Epithelial cell of esophagus (primary cell): ENCODE measurements around the gene PIGW.
A peak's percentile ranks its signal among the peaks of the same experiment; 100 is the strongest.

Experiments used
- DNase-seq: peaks from one replicate; pipeline ENCODE4 v3.0.0; 2010; ENCODE audit warnings: low read depth
- H3K4me3 ChIP-seq: 2 replicates; pipeline ENCODE4 v1.5.1; 2011; ENCODE audit warnings: mild to moderate bottlenecking, low read length, control low read depth
- TF ChIP-seq, protein P1 (sequence below): IDR thresholded peaks from 2 replicates; pipeline ENCODE4 v1.5.1; 2011; ENCODE audit warnings: low read depth, mild to moderate bottlenecking, low read length, control low read depth, inconsistent platforms; ENCODE audit not compliant: insufficient read depth; ENCODE audit errors: missing control alignments

PIGW gene, protein sequence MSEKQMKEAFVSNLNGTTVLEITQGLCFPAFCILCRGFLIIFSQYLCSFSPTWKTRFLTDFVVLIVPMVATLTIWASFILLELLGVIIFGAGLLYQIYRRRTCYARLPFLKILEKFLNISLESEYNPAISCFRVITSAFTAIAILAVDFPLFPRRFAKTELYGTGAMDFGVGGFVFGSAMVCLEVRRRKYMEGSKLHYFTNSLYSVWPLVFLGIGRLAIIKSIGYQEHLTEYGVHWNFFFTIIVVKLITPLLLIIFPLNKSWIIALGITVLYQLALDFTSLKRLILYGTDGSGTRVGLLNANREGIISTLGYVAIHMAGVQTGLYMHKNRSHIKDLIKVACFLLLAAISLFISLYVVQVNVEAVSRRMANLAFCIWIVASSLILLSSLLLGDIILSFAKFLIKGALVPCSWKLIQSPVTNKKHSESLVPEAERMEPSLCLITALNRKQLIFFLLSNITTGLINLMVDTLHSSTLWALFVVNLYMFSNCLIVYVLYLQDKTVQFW

DNA sequence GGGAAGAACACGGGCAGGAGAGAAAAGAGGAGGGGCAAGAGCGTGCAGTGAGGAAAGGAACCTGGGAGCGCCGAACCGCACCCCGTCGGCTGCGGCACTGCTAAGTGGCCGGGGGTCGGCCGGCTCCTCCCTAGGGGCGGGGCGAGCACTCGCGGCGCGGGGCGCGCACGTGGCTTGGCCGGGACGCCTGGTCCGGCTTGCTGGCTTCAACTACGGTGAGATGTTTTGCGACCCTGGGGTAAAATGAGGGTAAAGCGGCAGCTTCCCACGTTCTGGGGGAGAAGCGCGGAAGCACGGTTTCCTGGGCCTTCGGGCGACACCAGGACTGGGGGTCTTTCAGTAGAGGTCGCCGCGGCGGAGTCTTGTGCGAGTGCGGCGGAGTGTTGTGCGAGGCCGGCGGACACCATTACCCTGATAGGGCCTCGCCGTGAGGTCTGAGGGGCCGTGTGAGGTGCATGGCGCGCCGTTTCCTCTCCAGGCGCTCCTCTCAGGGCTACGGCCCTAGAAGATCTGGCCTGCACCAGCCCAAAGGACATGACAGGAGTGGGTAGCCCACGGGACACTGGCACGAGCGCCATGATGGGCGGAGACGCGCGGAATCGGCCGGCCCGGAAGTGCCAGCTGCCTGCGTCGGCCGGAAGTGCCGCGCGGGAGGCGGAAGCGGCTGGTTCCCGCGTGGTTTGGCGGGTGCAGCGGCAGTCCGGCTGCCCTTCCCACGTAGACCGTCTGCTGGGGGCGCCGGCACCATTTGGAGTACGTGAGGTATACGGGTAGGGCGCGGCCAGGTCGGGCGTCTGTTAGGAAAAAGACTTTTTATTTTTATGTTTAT lies at the start of gene PIGW, which contains the start of gene MYO19:
PIGW (plus strand) TSS at position 148 of the 829 bp plus-strand sequence. CDS start 2,115 bp downstream, outside the sequence.
MYO19 (minus strand) TSS at position 29 of the 829 bp plus-strand sequence. CDS start 2,330 bp downstream, outside the sequence.
- peak within 1 kb of the TSS; percentile 88 for H3K4me3 ChIP-seq
- peak; percentile 98 for DNase-seq
- TF ChIP-seq, protein P1, sequence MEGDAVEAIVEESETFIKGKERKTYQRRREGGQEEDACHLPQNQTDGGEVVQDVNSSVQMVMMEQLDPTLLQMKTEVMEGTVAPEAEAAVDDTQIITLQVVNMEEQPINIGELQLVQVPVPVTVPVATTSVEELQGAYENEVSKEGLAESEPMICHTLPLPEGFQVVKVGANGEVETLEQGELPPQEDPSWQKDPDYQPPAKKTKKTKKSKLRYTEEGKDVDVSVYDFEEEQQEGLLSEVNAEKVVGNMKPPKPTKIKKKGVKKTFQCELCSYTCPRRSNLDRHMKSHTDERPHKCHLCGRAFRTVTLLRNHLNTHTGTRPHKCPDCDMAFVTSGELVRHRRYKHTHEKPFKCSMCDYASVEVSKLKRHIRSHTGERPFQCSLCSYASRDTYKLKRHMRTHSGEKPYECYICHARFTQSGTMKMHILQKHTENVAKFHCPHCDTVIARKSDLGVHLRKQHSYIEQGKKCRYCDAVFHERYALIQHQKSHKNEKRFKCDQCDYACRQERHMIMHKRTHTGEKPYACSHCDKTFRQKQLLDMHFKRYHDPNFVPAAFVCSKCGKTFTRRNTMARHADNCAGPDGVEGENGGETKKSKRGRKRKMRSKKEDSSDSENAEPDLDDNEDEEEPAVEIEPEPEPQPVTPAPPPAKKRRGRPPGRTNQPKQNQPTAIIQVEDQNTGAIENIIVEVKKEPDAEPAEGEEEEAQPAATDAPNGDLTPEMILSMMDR: no peak

DNA sequence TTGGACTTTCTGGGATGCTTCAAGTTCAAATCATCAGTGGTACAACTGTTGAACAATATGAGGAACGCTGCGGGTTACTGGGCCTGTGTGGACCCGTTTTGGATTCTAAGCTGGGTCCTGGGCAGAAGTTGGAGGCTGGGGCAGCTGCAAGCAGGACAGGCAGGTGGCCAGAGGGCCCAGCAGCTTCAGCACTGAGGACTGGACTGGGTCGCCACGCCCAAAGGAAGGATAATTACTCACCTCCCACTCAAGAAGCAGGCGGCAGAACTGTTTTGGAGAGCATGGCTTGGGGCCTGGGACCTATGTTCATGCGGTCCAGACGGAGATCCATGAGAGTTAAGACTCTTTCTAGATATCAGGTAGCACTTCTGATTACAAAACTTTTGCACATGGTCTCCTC lies 49.8 kb upstream of the PIGW start:
- TF ChIP-seq, protein P1: no peak
- no peak overlapping the region for H3K4me3 ChIP-seq
- no peak for DNase-seq

DNA sequence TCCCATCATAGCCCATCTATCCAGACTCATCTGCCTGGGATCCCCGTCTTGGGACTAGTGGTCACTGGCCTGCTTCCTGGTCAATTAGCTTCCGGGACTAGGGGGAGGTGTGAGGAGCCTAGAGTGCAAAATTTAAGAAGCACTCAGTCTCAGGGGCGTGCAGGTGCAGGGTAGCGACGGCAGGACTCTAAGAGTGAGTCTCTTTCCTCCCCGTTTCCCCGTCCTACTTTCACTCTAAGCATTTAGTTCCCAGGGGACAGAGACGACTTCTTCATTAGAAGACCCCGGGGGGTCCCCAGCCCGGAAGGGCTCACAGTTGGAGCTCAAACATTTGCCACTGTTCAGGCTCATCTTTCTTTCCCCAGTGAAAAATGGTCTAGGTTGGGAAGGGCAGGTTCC lies 49.0 kb upstream of the PIGW start:
- TF ChIP-seq, protein P1: no peak
- no peak for DNase-seq

DNA sequence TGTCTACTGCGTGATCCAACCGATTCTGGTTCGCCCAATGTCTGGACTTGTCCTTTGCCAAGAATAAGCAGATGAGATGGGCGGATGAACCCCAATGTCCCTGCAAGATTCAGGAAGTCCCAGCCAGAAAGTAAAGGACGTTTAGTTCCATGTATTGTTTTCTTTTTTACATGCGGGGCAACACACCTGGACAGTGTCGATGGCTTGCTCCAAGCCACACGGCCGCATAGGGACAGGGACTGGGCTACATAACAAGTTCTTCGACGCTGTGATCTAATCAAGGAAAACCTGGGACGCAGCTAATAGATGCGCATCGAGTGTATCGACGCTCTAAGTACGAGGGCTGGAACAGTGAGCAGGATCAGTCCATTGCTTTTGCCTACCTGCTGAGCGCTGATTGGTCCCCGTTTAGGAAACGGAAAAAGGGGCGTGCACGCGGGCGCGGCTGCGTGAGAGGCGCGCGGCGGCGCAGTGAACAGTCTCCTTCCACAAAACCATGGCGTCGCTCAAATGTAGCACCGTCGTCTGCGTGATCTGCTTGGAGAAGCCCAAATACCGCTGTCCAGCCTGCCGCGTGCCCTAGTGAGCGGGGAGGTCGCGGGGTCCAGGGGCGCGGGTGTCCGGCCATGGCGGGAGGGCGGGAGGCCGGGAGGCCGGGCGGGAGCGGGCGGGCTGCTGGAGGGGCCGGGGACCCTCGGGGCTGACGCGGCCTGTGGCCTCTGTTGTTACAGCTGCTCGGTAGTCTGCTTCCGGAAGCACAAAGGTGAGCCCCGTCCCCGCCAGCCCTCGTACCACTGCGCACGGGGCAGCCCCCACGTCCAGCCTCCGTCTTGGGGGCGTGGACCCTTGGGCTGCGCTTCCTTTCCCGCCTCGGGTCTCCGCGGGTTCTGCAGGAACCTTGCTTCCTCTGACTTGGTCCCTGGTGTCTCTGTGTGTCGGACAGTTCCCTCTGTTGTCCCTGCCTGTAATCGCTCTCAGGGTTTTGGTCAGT lies 48.3 kb upstream of the PIGW start, which contains the start of gene ZNHIT3:
ZNHIT3 (plus strand) TSS at position 478 of the 991 bp plus-strand sequence; CDS start at position 497, 19 bp downstream.
- peak; percentile 98 for DNase-seq
- peak within 1 kb of the TSS; percentile 96 for H3K4me3 ChIP-seq
- TF ChIP-seq, protein P1: no peak

More for the DNA sequence above, 49.0 kb upstream of the PIGW start:
- H3K4me3 ChIP-seq: peak overlapping the region; percentile 96

DNA sequence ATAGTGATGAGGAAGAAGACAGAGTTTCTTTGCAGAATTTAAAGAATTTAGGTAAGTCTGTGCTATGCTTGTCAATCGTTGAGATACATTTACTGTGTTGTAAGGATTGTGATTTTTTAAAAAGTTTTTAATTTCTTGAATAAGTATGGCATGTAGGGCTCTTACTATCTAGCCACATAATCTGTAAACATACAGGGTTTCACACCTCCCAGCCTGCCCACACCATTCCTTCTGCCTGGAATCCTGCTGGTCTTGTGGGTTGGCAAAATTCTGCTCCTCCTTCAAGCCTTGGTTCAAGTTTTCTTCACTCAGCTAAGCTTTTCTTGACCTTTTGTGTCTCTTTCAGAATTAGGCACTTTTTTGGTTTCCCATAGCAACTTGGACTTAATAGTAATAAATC lies 40.8 kb upstream of the PIGW start:
- DNase-seq: no peak
- TF ChIP-seq, protein P1: no peak
- H3K4me3 ChIP-seq: no peak overlapping the region

DNA sequence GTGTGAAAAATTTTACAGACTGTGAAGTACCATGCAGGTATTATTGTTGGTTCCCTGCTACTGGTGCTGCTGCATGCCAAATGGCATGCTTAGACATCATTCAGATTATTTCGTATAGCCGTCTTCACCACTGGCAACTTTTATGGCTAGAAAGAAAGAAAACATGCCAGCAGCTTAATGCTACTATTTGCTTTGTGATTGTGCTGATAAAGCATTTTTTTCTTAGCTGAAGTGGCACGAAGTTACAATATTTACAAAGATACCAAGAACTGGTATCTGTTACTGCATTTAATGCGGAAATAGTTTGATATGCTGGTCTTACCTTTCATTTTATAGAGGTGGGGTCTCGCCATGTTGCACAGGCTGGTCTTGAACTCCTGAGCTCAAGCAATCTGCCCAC lies 40.1 kb upstream of the PIGW start:
- no peak overlapping the region for H3K4me3 ChIP-seq
- TF ChIP-seq, protein P1: no peak
- DNase-seq: no peak
